GM15510 (cell line): ENCODE measurements around the gene TRPT1.

Source experiments
- POLR2A ChIP-seq: IDR thresholded peaks from 3 replicates; pipeline ENCODE4 v1.6.1; 2011; ENCODE audit warnings: borderline replicate concordance; ENCODE audit not compliant: insufficient read length; ENCODE audit errors: extremely low read depth

The TRPT1 gene

GRCh38 chr11:64232182-64232966 is 6.4 kb upstream of the TRPT1 start:
- no peak for TF ChIP-seq POLR2A

GRCh38 chr11:64231546-64231945 is 5.6 kb upstream of the TRPT1 start:
- no peak for TF ChIP-seq POLR2A

- TF ChIP-seq POLR2A, result no peak
These were observed 5.0 kb upstream of the TRPT1 start for GRCh38 chr11:64230985-64231365.

- TF ChIP-seq POLR2A, result peak; percentile 66
These were observed 4.4 kb upstream of the TRPT1 start, which contains the start of gene DNAJC4 for GRCh38 chr11:64230171-64230984. DNAJC4 (plus strand) TSS chr11:64230548; CDS start chr11:64230855, 307 bp downstream.

- TF ChIP-seq POLR2A, result no peak
These were observed 3.8 kb upstream of the TRPT1 start for GRCh38 chr11:64229744-64230170.

- no peak for TF ChIP-seq POLR2A
These were observed 3.2 kb upstream of the TRPT1 start for GRCh38 chr11:64229090-64229743.

- no peak for TF ChIP-seq POLR2A
These were observed 1.5 kb upstream of the TRPT1 start for GRCh38 chr11:64227405-64227956.

- TF ChIP-seq POLR2A, result peak; percentile 49
These were observed 593 bp upstream of the TRPT1 start for GRCh38 chr11:64226507-64227051.

- no peak for TF ChIP-seq POLR2A
These were observed 937 bp downstream of the TRPT1 start for GRCh38 chr11:64224891-64225607.

- peak; percentile 51 for TF ChIP-seq POLR2A
These were observed 1.7 kb downstream of the TRPT1 start for GRCh38 chr11:64224151-64224890.

- no peak for TF ChIP-seq POLR2A
These were observed 2.9 kb downstream of the TRPT1 start for GRCh38 chr11:64223001-64223651.

GRCh38 chr11:64222651-64223000 is 3.4 kb downstream of the TRPT1 start:
- no peak for TF ChIP-seq POLR2A

- no peak for TF ChIP-seq POLR2A
These were observed 5.2 kb downstream of the TRPT1 start for GRCh38 chr11:64220798-64221197.
